GM20000 (cell line): ENCODE data around the gene SLC6A20.

Experiments used
- DNase-seq: peaks from one replicate; pipeline ENCODE4 v3.0.0; 2012; ENCODE audit warnings: low spot score
- TF ChIP-seq, protein P1 (sequence below): IDR thresholded peaks from 2 replicates; pipeline ENCODE4 v1.5.1; 2012; ENCODE audit warnings: mild to moderate bottlenecking, control low read depth; ENCODE audit errors: extremely low read depth, missing control alignments

The SLC6A20 gene

DNA sequence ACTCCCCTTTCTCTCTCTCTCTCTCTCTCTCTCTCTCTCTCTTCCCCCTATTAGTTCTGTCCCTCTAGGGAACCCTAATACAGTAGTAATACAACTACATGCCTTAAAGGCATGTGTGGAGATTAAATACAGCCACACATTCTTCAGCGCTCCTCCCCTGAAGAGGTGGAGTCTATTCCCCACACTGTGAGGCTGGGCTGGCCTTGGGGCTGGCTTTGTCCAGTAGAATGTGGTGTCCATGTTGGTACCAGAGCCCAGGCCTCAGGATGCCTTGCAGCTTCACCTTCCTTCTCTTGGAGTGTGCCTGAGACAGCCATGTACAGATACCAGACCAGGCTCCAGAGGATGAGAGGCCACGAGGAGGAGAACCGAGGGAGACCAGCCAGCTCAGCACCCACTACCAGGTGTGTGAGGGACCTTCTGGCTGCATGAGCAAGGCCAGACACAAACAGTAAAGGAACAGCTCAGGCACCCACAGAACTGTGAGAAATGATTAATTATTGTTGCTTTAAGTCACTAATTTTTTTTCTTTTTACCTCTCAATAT is 10.7 kb downstream of the SLC6A20 start:
- no peak for DNase-seq
- TF ChIP-seq, protein P1, sequence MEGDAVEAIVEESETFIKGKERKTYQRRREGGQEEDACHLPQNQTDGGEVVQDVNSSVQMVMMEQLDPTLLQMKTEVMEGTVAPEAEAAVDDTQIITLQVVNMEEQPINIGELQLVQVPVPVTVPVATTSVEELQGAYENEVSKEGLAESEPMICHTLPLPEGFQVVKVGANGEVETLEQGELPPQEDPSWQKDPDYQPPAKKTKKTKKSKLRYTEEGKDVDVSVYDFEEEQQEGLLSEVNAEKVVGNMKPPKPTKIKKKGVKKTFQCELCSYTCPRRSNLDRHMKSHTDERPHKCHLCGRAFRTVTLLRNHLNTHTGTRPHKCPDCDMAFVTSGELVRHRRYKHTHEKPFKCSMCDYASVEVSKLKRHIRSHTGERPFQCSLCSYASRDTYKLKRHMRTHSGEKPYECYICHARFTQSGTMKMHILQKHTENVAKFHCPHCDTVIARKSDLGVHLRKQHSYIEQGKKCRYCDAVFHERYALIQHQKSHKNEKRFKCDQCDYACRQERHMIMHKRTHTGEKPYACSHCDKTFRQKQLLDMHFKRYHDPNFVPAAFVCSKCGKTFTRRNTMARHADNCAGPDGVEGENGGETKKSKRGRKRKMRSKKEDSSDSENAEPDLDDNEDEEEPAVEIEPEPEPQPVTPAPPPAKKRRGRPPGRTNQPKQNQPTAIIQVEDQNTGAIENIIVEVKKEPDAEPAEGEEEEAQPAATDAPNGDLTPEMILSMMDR = no peak

DNA sequence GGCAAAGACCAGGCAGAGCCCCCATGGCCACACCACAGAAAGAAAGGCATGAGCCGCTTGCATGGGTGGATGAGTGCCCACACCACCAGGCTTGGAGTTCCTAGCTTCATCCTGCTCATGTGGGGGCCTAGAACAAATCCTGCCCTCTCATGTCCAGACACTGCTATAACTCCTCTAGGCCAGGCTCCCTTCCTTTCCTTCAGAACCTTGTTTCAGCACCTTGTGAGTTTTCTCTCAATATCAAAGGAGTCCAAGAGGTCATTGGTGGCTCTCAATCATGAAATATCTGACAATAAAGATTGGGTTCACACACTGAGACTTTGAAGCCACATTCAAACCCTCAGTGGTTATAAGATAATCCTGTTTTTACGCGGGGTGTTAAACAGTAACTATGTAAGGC is 12.7 kb downstream of the SLC6A20 start:
- DNase-seq = no peak
- TF ChIP-seq, protein P1 = no peak

DNA sequence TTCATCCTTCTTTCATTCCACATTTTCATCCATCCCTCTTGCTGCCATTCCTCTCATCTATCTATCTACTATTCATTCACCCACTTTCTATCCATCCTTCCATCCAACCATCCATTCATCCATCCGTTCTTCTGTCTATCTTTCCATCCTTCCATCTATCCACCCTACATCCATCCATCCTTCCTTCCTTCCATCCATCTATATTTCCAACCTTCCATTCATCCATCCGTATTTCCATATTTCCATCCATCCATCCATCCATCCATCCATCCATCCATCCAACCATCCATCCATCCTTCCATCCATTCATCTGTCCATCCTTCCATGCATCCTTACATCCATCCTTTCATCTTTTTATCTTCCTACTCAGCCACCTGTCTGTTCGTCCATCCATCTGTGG is 14.0 kb downstream of the SLC6A20 start:
- DNase-seq = no peak
- TF ChIP-seq, protein P1 = no peak

DNA sequence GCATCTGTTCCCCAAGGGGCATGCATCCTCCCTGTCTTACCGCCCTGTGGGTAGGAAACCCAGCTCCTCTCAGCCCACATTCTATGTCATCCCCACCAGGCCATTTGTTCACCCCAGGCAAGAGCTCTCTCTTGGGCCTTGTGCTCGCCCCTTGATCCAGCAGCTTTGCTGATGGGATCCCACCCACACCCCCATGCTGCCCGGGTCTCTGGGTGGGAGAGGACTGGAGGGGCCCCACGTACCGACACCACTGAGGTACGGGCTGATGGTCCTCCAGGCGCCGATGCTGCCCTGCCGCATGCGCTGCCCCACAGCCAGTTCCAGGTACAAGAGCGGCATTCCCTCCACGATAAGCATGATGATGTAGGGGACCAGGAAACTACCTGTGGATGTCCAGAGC is 14.5 kb downstream of the SLC6A20 start:
- TF ChIP-seq, protein P1 = no peak
- no peak for DNase-seq

DNA sequence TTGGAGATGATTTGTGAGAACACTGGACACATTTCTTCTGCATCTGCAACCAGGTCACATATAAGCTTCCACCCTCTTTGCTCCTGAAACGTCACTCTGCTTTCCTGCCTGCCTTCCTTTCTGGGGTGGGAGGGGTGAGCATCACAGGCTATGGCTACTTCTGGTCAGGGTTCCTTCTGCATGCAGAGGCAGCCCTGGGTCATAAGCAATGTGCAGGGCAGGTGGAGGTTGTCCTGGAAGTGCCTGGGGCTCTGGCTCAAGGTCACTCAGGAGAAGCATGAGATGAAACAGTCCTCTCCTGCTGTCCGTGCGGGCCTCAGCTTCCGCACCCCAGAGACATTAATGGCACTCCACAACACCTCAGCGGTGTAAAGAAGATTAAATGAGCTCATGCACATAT is 15.1 kb downstream of the SLC6A20 start:
- no peak for DNase-seq
- TF ChIP-seq, protein P1 = no peak

DNA sequence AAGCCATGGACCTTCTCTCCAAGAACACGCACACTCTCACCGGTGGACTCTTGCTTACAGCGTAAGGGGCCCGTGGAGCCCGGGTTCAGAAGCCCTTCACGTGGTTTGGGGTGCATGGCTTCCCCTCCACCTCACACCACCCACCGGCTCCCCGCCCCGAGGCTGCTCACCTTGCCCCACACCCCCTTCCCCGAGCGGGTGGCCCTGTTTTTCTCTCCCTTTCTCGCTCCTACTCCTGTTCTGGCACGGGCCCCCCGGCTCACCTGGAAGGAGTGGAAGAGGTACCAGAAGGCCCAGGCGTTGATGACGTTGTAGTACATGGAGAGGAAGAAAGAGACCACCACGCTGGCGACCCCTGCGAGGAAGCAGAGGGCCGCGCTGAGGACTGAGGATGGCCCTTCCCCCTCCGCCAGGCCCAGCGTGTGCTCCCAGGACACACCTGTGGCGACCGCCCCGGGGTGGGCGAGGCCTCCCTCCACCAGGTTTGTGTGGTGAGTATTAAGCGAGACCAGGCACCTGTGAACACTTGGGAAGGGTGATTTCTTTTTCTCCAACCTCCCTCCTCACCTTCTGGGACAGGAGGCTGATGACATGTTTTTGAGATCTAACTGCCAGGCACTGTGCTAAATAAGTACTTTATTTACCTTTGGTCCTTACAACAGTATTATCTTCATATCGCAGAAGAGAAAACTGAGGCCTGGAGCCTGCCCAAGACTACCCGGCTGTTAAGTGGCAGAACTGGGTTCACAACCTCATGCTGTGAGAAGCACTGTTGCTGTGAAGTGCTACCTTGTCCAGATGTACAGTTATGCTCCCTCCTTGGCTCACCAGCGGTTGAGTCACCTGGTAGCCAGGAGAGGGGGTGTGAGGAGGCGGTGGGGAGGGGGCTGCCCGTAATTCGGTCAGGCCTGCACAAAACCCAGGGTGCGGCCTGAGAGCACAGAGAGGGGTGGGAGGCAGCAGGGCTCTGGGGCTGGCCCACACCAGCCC is 16.3 kb downstream of the SLC6A20 start:
- TF ChIP-seq, protein P1 = no peak

DNA sequence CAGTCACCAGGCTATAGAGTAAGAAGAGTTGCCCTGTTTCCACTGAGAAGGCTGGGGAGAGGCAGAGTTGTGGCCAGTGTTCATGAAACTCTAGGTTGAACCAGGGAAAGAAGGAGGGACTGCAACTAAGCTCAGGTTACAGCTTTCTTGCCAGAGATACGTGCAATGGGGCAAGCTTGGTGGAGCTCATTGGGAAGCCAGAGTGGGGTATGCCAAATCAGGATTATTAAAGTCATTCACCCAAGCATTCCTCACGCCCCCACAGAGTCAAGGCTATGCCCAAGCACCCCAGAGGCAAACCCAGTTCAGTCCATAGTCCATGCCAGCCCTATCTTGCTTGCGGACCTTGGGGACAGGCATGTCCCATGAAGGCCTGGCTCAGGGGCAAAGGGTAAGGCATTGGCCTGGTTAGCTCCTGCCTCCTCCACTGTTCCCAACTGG is 17.6 kb downstream of the SLC6A20 start:
- TF ChIP-seq, protein P1 = no peak

More for the DNA sequence above, 16.3 kb downstream of the SLC6A20 start:
- no peak for DNase-seq

More for the DNA sequence above, 17.6 kb downstream of the SLC6A20 start:
- DNase-seq = no peak
